ENCODE results near the gene FNDC5. TPM values are rescaled to one million over a fixed set of nuclear protein-coding genes. Genes with fewer than 3 reads are reported as not detected.

The FNDC5 gene
- total and polyA plus RNA-seq, 9 of the 15 experiments (the other 6 are each of a cell fraction or from before 2014, with no cell fraction given): 0.06 to 2.1 (median 0.22) TPM

DNA sequence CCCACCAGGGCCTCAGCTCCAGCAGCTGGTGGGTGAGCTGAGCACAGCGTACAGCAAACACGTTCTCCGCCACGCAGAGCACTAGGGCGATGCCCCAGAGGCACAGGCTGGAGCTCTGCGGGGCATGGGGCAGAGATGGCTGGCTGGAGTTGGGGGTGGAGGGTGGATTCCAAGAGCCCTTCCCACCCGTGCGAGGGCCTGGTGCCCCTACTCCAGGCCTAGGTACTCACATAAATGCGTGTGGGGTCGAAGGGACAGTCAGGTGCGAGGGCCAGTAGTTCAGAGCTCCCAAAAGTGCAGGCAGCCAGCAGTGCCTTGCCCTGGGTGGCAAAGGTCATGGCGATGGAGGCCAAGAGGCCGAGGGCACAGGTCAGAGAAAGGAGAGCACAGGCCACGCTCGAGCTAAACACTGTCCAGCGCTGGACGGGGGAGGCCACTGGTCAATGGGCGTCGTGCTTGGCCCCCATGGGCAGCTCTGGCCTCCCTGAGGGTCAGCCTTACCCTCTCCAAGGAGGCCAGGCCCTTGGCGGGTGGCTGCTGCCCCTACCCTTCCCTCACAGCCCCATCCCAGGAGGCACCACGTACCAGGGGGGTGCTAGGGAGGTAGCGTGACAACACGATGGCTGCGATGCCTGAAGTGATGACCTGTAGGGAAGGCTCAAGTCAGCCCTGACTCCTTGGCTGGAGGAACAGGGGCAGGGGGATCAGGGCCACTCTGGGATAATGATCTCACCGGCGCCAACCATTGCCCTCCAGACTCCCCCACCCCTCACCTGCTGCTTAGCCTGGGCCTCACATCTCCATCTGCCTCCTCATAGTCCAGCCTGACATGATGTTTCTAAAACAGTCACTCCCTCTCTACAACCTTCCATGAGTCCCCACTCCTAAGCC is 24.9 kb upstream of the FNDC5 start:
- H3K36me3 ChIP-seq (ENCODE audit: control insufficient read depth, insufficient read depth, low read length): no peaks in the 10 kb centered on the region
- H3K4me2 ChIP-seq (ENCODE audit: insufficient read depth, low read length): no peak overlapping the region
- H3K4me3 ChIP-seq: no peak overlapping the region
- H3K9me1 ChIP-seq (ENCODE audit: control insufficient read depth, insufficient read depth, low read length): no peaks in the 10 kb centered on the region
- H3K4me1 ChIP-seq (replicated peaks in 1 of 2; ENCODE audit: control insufficient read depth in 2 of 2, insufficient read depth in 2 of 2, low read length in 2 of 2): peaks cover 7 to 19% of the 10 kb centered on the region in 2 experiments; a peak in 4 of 5 replicates
- CTCF ChIA-PET (ENCODE audit: low intra/inter-chr PET ratio): no interaction called here
- FAIRE-seq: no peak
- H3K9me3 ChIP-seq (replicated peaks; ENCODE audit: control insufficient read depth, insufficient read depth, low read depth, low read length): no peaks in the 10 kb centered on the region
- POLR2A ChIA-PET: interaction anchor here (2.6 kb wide), 1 partner anchor 11 kb away, joined by 12 read pairs; no protein-coding TSS in a partner anchor
- intact Hi-C loops (cut with micrococcal nuclease) (no loop called here), in situ Hi-C loops (cut with MboI) (loop anchor here (25.0 kb wide), 1 partner anchor 717 kb away; no protein-coding TSS in a partner anchor)
- H3K27ac ChIP-seq (ENCODE audit: extremely low read depth, low read depth, low read length): no peak overlapping the region
- 33% methylated on average over 26 of the region's 26 CpGs for WGBS (ENCODE audit: insufficient coverage, low coverage, missing lambda C conversion rate)
- peaks cover 3 to 73% of the 10 kb centered on the region in 2 experiments; a peak in 4 of 5 replicates for H3K27me3 ChIP-seq (ENCODE audit: control insufficient read depth in 2 of 2, insufficient read depth in 2 of 2, low read length in 2 of 2)
- no peaks in the 10 kb centered on the region for H3K79me2 ChIP-seq (ENCODE audit: control insufficient read depth, insufficient read depth, low read length)
- BruUV-seq (replicated peaks): no TSS peak
- no peak for ATAC-seq
- H3K9ac ChIP-seq (ENCODE audit: insufficient read depth in 1 of 2, low read depth in 2 of 2, low read length in 2 of 2): no peak overlapping the region
- H2AFZ ChIP-seq (ENCODE audit: low read depth, low read length): no peak overlapping the region
- H4K20me1 ChIP-seq (replicated peaks; ENCODE audit: control insufficient read depth, insufficient read depth, low read length): peaks cover 35% of the 10 kb centered on the region
- TF ChIP-seq PRMT5 (CRISPR knock-in tag; IDR thresholded peaks at IDR 0.05) (0 out of 2 replicates have a peak, but pooled peaks have one; percentile 26), KAT8 (IDR thresholded peaks at IDR 0.05; ENCODE audit: low read depth) (no peak), PRDM10 (IDR thresholded peaks at IDR 0.05; ENCODE audit: partially characterized antibody) (peak; percentile 45), HDAC1 (IDR thresholded peaks at IDR 0.05) (no peak)
- TF ChIP-seq, protein P1, sequence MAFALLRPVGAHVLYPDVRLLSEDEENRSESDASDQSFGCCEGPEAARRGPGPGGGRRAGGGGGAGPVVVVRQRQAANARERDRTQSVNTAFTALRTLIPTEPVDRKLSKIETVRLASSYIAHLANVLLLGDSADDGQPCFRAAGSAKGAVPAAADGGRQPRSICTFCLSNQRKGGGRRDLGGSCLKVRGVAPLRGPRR (CRISPR knock-in tag; IDR thresholded peaks at IDR 0.05): no peak
- TF ChIP-seq, protein P2, sequence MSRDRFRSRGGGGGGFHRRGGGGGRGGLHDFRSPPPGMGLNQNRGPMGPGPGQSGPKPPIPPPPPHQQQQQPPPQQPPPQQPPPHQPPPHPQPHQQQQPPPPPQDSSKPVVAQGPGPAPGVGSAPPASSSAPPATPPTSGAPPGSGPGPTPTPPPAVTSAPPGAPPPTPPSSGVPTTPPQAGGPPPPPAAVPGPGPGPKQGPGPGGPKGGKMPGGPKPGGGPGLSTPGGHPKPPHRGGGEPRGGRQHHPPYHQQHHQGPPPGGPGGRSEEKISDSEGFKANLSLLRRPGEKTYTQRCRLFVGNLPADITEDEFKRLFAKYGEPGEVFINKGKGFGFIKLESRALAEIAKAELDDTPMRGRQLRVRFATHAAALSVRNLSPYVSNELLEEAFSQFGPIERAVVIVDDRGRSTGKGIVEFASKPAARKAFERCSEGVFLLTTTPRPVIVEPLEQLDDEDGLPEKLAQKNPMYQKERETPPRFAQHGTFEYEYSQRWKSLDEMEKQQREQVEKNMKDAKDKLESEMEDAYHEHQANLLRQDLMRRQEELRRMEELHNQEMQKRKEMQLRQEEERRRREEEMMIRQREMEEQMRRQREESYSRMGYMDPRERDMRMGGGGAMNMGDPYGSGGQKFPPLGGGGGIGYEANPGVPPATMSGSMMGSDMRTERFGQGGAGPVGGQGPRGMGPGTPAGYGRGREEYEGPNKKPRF (IDR thresholded peaks at IDR 0.05; ENCODE audit: low read depth, low read length): no peak
- DNase-seq (ENCODE audit: extremely low read depth in 1 of 4, low spot score in 3 of 4): no peak

Measured in K562 (cell line).